ENCODE data around the gene TSPAN7. TPM values are rescaled to one million over a fixed set of nuclear protein-coding genes. Genes with fewer than 3 reads are reported as not detected.

TSPAN7 gene
- total and polyA plus RNA-seq, 2 of the 4 experiments (the other 2 are of a cell fraction): not detected

GRCh38 chrX:38657562-38657961, 96.2 kb downstream of the TSPAN7 start:
- dilution Hi-C loops (cut with HindIII; ENCODE audit: low sequenced_read_pairs, unreplicated experiment): no loop called here
- Histone ChIP-seq H3K9ac (ENCODE audit: low read depth, low read length) (no peak overlapping the region), H4K20me1 (ENCODE audit: insufficient read depth, low read length) (no peaks in the 10 kb centered on the region; the same call in 1 of the 2 replicates), H4K8ac (ENCODE audit: low read depth in 2 of 2, low read length in 2 of 2) (no peak overlapping the region), H2BK15ac (ENCODE audit: low read depth, low read length) (no peak overlapping the region), H3K4me3 (ENCODE audit: insufficient read depth, low read depth, low read length) (no peak overlapping the region), H3K36me3 (ENCODE audit: control insufficient read depth, insufficient read depth, low read length) (no peaks in the 10 kb centered on the region), H3K23ac (ENCODE audit: low read depth, low read length) (no peak overlapping the region), H2BK120ac (ENCODE audit: low read depth, low read length) (no peak overlapping the region), H3K4me2 (ENCODE audit: low read depth, low read length) (no peak overlapping the region), H3K14ac (replicated peaks; ENCODE audit: low read depth, low read length) (no peak overlapping the region), H2BK20ac (ENCODE audit: low read depth, low read length) (no peak overlapping the region), H3K79me1 (ENCODE audit: low read depth in 1 of 2, low read length in 2 of 2) (no peaks in the 10 kb centered on the region), H3K9me3 (ENCODE audit: control insufficient read depth, insufficient read depth, low read length) (no peaks in the 10 kb centered on the region), H3K4ac (ENCODE audit: low read depth, low read length) (no peak overlapping the region), H2AK5ac (ENCODE audit: low read depth, low read length) (no peak overlapping the region), H4K5ac (ENCODE audit: low read depth, low read length) (no peak overlapping the region), H2AFZ (replicated peaks; ENCODE audit: low read length, poor library complexity) (no peak overlapping the region), H2BK5ac (ENCODE audit: low read depth, low read length, poor library complexity, severe bottlenecking) (no peak overlapping the region), H2AK9ac (replicated peaks; ENCODE audit: low read depth, low read length, poor library complexity) (no peak overlapping the region), H3K4me1 (ENCODE audit: control insufficient read depth, insufficient read depth, low read length) (no peaks in the 10 kb centered on the region), H3K27me3 (ENCODE audit: control insufficient read depth, insufficient read depth, low read length) (peaks cover 9% of the 10 kb centered on the region), H3K27ac (ENCODE audit: insufficient read depth, low read length) (no peak overlapping the region), H3K18ac (ENCODE audit: low read depth, low read length) (no peak overlapping the region), H4K91ac (ENCODE audit: insufficient read depth, low read depth, low read length) (no peak overlapping the region), H3K9me1 (ENCODE audit: insufficient read depth, low read length) (no peaks in the 10 kb centered on the region), H3K56ac (ENCODE audit: extremely low read depth, insufficient read depth, low read length) (no peak overlapping the region)
- no peak for TF ChIP-seq CTCF (conservative IDR thresholded peaks at IDR 0.05; ENCODE audit: low read depth, low read length)
- POLR2A ChIA-PET (ENCODE audit: unreplicated experiment): no interaction called here
- CTCF ChIA-PET: no interaction called here
- no TSS peak for BruUV-seq (replicated peaks)
- no peak for ATAC-seq (ENCODE audit: low read depth)
- no peak for DNase-seq
- intact Hi-C loops (cut with micrococcal nuclease): no loop called here
- in situ Hi-C loops (cut with MboI; ENCODE audit: low sequenced_read_pairs): no loop called here

Measured in IMR-90 (cell line).